RKO (cell line): ENCODE results near the gene PIK3R2.
"Not testable (repeated sequence)": the region's sequence is repeated elsewhere in the genome, so short reads cannot be mapped to it uniquely, and the experiment has no call there.

Source experiments
- DNase-seq: peaks from one replicate; pipeline ENCODE4 v3.0.0-alpha.2; 2016; ENCODE audit warnings: low spot score

The PIK3R2 gene

GRCh38 chr19:18203863-18204393 is 51.0 kb downstream of the PIK3R2 start, which contains the start of gene RAB3A:
TSS of gene RAB3A (minus strand) at chr19:18204042. CDS start at chr19:18202740, 1,302 bp downstream.
- peak; percentile 100 for DNase-seq

- no peak for DNase-seq
Measured at GRCh38 chr19:18204394-18205199, 51.6 kb downstream of the PIK3R2 start.

- DNase-seq: peak; percentile 72
Measured at GRCh38 chr19:18205200-18205892, 52.4 kb downstream of the PIK3R2 start.

- no peak for DNase-seq
Measured at GRCh38 chr19:18206018-18206417, 53.1 kb downstream of the PIK3R2 start.

GRCh38 chr19:18208098-18208951 is 55.4 kb downstream of the PIK3R2 start:
- DNase-seq: no peak

- not testable (repeated sequence) for DNase-seq
Measured at GRCh38 chr19:18209912-18210311, 56.9 kb downstream of the PIK3R2 start.

GRCh38 chr19:18211683-18212082 is 58.7 kb downstream of the PIK3R2 start:
- no peak for DNase-seq

- peak; percentile 73 for DNase-seq
Measured at GRCh38 chr19:18214779-18215433, 61.9 kb downstream of the PIK3R2 start.

- no peak for DNase-seq
Measured at GRCh38 chr19:18216789-18217188, 63.8 kb downstream of the PIK3R2 start.

- DNase-seq: no peak
Measured at GRCh38 chr19:18218159-18218558, 65.2 kb downstream of the PIK3R2 start.

GRCh38 chr19:18218600-18218999 is 65.6 kb downstream of the PIK3R2 start:
- no peak for DNase-seq
